Thoracic aorta (tissue), 2 donors: ENCODE data around the gene MYT1. TPM values are rescaled to one million over a fixed set of nuclear protein-coding genes. Genes with fewer than 3 reads are reported as not detected.

ENCODE experiments used
- ATAC-seq: fragments of 150-250 bp; one replicate; pipeline ENCODE4 v1.8.0; 2017; ENCODE audit warnings: low read depth; ENCODE audit not compliant: insufficient number of reproducible peaks, low FRiP score
- DNase-seq: peaks from one replicate; pipeline ENCODE4 v3.0.0-alpha.2; 2020; ENCODE audit warnings: low spot score
- H3K27ac ChIP-seq, 2 donors: fragments of 200-600 bp; sonication (generic); 1 replicate in 1 of 2; 2 replicates in 1 of 2; pipeline ENCODE4 v1.5.1; 2016; ENCODE audit warnings: mild to moderate bottlenecking in 2 of 2, moderate library complexity in 2 of 2
- H3K27me3 ChIP-seq: fragments of 200-600 bp; sonication (generic); replicated peaks from 2 replicates; pipeline ENCODE4 v1.6.0; 2016; ENCODE audit warnings: mild to moderate bottlenecking; ENCODE audit not compliant: insufficient read depth
- H3K36me3 ChIP-seq: fragments of 200-600 bp; sonication (generic); one replicate; pipeline ENCODE4 v1.5.1; 2016
- H3K4me1 ChIP-seq, 2 donors: fragments of 200-600 bp; sonication (generic); 1 replicate in 1 of 2; 2 replicates in 1 of 2; pipeline versions ENCODE4 v1.5.1 to v1.6.0; 2016; ENCODE audit warnings: low read depth in 2 of 2, mild to moderate bottlenecking in 1 of 2; ENCODE audit not compliant: control insufficient read depth in 1 of 2
- H3K4me3 ChIP-seq: fragments of 200-600 bp; sonication (generic); 2 replicates; pipeline ENCODE4 v1.5.1; 2016; ENCODE audit warnings: mild to moderate bottlenecking
- H3K9me3 ChIP-seq: fragments of 200-600 bp; sonication (generic); 2 replicates; pipeline ENCODE4 v1.5.1; 2016
- CTCF ChIP-seq: fragments of 200-600 bp; sonication (generic); IDR thresholded peaks from one replicate; pipeline ENCODE4 v1.5.1; 2019; ENCODE audit warnings: antibody characterized with exemption
- total RNA-seq, 2 donors: library from RNA; depleted of rRNA; stranded (reverse); fragments of >200 nt; gene quantifications; one replicate each; pipeline versions ENCODE4 v1.1.0 to v1.2.3, GENCODE V29; 2016

MYT1 gene
- total RNA-seq, 2 donors from 2014 or later = not detected

GRCh38 chr20:64165866-64166600 is 1.8 kb downstream of the MYT1 start:
- no peak overlapping the region for H3K4me3 ChIP-seq
- no peaks in the 10 kb centered on the region for H3K27me3 ChIP-seq

GRCh38 chr20:64166721-64167615 is 2.7 kb downstream of the MYT1 start:
- ATAC-seq (no peak), DNase-seq (no peak)
- Histone ChIP-seq H3K9me3 (no peaks in the 10 kb centered on the region), H3K4me3 (no peak overlapping the region), H3K27ac (no peak overlapping the region), H3K27me3 (no peaks in the 10 kb centered on the region), H3K4me1 (no peaks in the 10 kb centered on the region), H3K36me3 (no peaks in the 10 kb centered on the region)
- TF ChIP-seq CTCF = no peak

More at GRCh38 chr20:64165866-64166600, 1.8 kb downstream of the MYT1 start:
- Histone ChIP-seq H3K36me3 (no peaks in the 10 kb centered on the region), H3K4me1 (no peaks in the 10 kb centered on the region), H3K27ac (no peak overlapping the region), H3K9me3 (no peaks in the 10 kb centered on the region)
- no peak for TF ChIP-seq CTCF
- no peak for DNase-seq
- ATAC-seq = no peak

- H3K4me1 ChIP-seq = no peaks in the 10 kb centered on the region
- no peaks in the 10 kb centered on the region for H3K9me3 ChIP-seq
- ATAC-seq = no peak
- no peaks in the 10 kb centered on the region for H3K36me3 ChIP-seq
- no peak overlapping the region for H3K27ac ChIP-seq
- no peak for DNase-seq
- no peak for TF ChIP-seq CTCF
- no peak overlapping the region for H3K4me3 ChIP-seq
- H3K27me3 ChIP-seq = no peaks in the 10 kb centered on the region
Observed at GRCh38 chr20:64167676-64168075, 3.4 kb downstream of the MYT1 start.

DNA sequence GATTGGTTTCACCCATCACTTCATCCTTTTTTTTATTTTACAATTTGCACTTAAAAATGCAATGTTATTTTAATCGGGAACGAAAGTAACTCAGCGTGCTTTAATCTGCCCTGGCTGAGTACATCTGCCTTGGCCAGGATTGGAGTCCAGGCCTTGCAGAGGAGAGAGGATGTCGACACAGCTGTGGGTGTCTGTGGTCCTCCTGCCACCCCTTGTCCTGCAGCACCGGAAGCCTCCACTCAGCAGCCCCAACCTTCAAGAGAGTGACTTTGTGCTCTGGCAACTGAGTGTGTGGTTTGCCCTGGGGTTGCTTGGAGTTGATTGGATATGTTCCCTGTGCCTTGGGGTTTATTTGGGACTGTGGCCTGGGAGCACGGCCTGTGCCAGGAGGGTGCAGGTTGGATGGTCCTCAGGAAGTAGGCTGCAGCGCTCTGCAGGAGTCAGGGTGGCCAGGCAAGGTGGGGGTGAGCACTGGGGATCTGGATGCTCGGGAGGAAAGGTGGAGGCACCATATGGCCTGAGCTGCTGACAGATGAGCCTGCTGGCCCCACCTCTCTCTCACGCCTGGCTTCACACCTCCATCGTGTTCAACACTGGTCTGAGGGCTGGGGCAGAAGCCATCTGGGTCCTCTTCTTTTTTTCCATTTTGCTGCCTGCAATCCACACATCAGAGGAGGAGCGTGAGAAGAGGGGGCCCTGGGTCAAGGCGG is 4.3 kb downstream of the MYT1 start:
- H3K4me3 ChIP-seq = no peak overlapping the region
- no peak for TF ChIP-seq CTCF
- H3K36me3 ChIP-seq = no peaks in the 10 kb centered on the region
- no peaks in the 10 kb centered on the region for H3K27me3 ChIP-seq
- DNase-seq (no peak), ATAC-seq (no peak)
- H3K4me1 ChIP-seq = no peaks in the 10 kb centered on the region
- H3K9me3 ChIP-seq = no peaks in the 10 kb centered on the region
- H3K27ac ChIP-seq = no peak overlapping the region

GRCh38 chr20:64169091-64169560 is 4.9 kb downstream of the MYT1 start:
- H3K36me3 ChIP-seq = no peaks in the 10 kb centered on the region
- TF ChIP-seq CTCF = no peak
- H3K9me3 ChIP-seq = no peaks in the 10 kb centered on the region
- DNase-seq = no peak
- no peaks in the 10 kb centered on the region for H3K27me3 ChIP-seq
- H3K4me1 ChIP-seq = no peaks in the 10 kb centered on the region
- no peak overlapping the region for H3K27ac ChIP-seq
- no peak overlapping the region for H3K4me3 ChIP-seq
- no peak for ATAC-seq
